ENCODE measurements around the gene UBE2D4. TPM values are rescaled to one million over a fixed set of nuclear protein-coding genes. Genes with fewer than 3 reads are reported as not detected.

UBE2D4 gene
- total RNA-seq, 1 donor from 2014 or later = 25.4 TPM

- peak; percentile 18 for DNase-seq (ENCODE audit: low spot score)
Measured at GRCh38 chr7:43906331-43907010, 19.8 kb upstream of the UBE2D4 start, which contains the start of gene URGCP. URGCP (minus strand) TSS chr7:43906596; CDS start chr7:43906575, 21 bp downstream.

GRCh38 chr7:43914795-43915194 lies 11.4 kb upstream of the UBE2D4 start:
- no peak for DNase-seq (ENCODE audit: low spot score)

- DNase-seq (ENCODE audit: low spot score) = no peak
Measured at GRCh38 chr7:43915907-43916306, 10.3 kb upstream of the UBE2D4 start.

GRCh38 chr7:43921423-43921822 lies 4.8 kb upstream of the UBE2D4 start:
- no peak for DNase-seq (ENCODE audit: low spot score)

- no peak for DNase-seq (ENCODE audit: low spot score)
Measured at GRCh38 chr7:43922726-43923125, 3.5 kb upstream of the UBE2D4 start.

- DNase-seq (ENCODE audit: low spot score) = no peak
Measured at GRCh38 chr7:43926798-43927123, 525 bp downstream of the UBE2D4 start.

- DNase-seq (ENCODE audit: low spot score) = no peak
Measured at GRCh38 chr7:43927810-43928209, 1.6 kb downstream of the UBE2D4 start.

- DNase-seq (ENCODE audit: low spot score) = no peak
Measured at GRCh38 chr7:43929529-43930457, 3.6 kb downstream of the UBE2D4 start.

GRCh38 chr7:43931346-43931745 lies 5.1 kb downstream of the UBE2D4 start:
- no peak for DNase-seq (ENCODE audit: low spot score)

GRCh38 chr7:43933902-43934560 lies 7.8 kb downstream of the UBE2D4 start:
- no peak for DNase-seq (ENCODE audit: low spot score)

GRCh38 chr7:43937444-43937843 lies 11.2 kb downstream of the UBE2D4 start:
- no peak for DNase-seq (ENCODE audit: low spot score)

- DNase-seq (ENCODE audit: low spot score) = no peak
Measured at GRCh38 chr7:43938892-43939482, 12.8 kb downstream of the UBE2D4 start.

GRCh38 chr7:43942250-43942649 lies 16.0 kb downstream of the UBE2D4 start:
- no peak for DNase-seq (ENCODE audit: low spot score)

GRCh38 chr7:43942997-43943396 lies 16.8 kb downstream of the UBE2D4 start:
- DNase-seq (ENCODE audit: low spot score) = no peak

GRCh38 chr7:43943417-43944187 lies 17.4 kb downstream of the UBE2D4 start:
- no peak for DNase-seq (ENCODE audit: low spot score)

- no peak for DNase-seq (ENCODE audit: low spot score)
Measured at GRCh38 chr7:43944286-43944685, 18.1 kb downstream of the UBE2D4 start.

GRCh38 chr7:43952028-43952427 lies 25.8 kb downstream of the UBE2D4 start:
- no peak for DNase-seq (ENCODE audit: low spot score)

GRCh38 chr7:43953071-43953470 lies 26.8 kb downstream of the UBE2D4 start:
- no peak for DNase-seq (ENCODE audit: low spot score)

GRCh38 chr7:43954524-43955228 lies 28.4 kb downstream of the UBE2D4 start:
- DNase-seq (ENCODE audit: low spot score) = no peak

- DNase-seq (ENCODE audit: low spot score) = no peak
Measured at GRCh38 chr7:43956027-43956426, 29.8 kb downstream of the UBE2D4 start.

GRCh38 chr7:43960933-43961332 lies 34.7 kb downstream of the UBE2D4 start:
- no peak for DNase-seq (ENCODE audit: low spot score)

Measured in mucosa of gallbladder (tissue), 1 donor.